NCI-H1436 treated with DMSO at 0.1 percent for 48 hours (cell line): ENCODE results near the gene SFTPD.
"Not testable (repeated sequence)": the region's sequence is repeated elsewhere in the genome, so short reads cannot be mapped to it uniquely, and the experiment has no call there.

ENCODE experiments used
- DNase-seq: peaks from one replicate; lab custom pipeline; 2025; lab: John Stamatoyannopoulos, UW

Gene SFTPD

GRCh38 chr10:79948976-79949722 lies at the start of gene SFTPD:
SFTPD (minus strand) TSS chr10:79949105; CDS start chr10:79946659, 2,446 bp downstream.
- no peak for DNase-seq

GRCh38 chr10:79995979-79996634 lies 47.2 kb upstream of the SFTPD start:
- DNase-seq = no peak

- DNase-seq = no peak
Measured at GRCh38 chr10:79994556-79994955, 45.7 kb upstream of the SFTPD start.

- DNase-seq = not testable (repeated sequence)
Measured at GRCh38 chr10:79988199-79988598, 39.3 kb upstream of the SFTPD start.

- DNase-seq = not testable (repeated sequence)
Measured at GRCh38 chr10:79986661-79987060, 37.8 kb upstream of the SFTPD start.

- DNase-seq = no peak
Measured at GRCh38 chr10:79985481-79986072, 36.7 kb upstream of the SFTPD start.

- no peak for DNase-seq
Measured at GRCh38 chr10:79984851-79985250, 35.9 kb upstream of the SFTPD start.

GRCh38 chr10:79983286-79983909 lies 34.5 kb upstream of the SFTPD start:
- DNase-seq = no peak

- no peak for DNase-seq
Measured at GRCh38 chr10:79982861-79983260, 34.0 kb upstream of the SFTPD start.

GRCh38 chr10:79982362-79982800 lies 33.5 kb upstream of the SFTPD start:
- DNase-seq = no peak

GRCh38 chr10:79981450-79982361 lies 32.8 kb upstream of the SFTPD start:
- DNase-seq = no peak

- DNase-seq = no peak
Measured at GRCh38 chr10:79980711-79981110, 31.8 kb upstream of the SFTPD start.

GRCh38 chr10:79979976-79980687 lies 31.2 kb upstream of the SFTPD start:
- DNase-seq = no peak

GRCh38 chr10:79979310-79979975 lies 30.5 kb upstream of the SFTPD start:
- no peak for DNase-seq

- no peak for DNase-seq
Measured at GRCh38 chr10:79976999-79977398, 28.1 kb upstream of the SFTPD start.

- DNase-seq = no peak
Measured at GRCh38 chr10:79970062-79970461, 21.2 kb upstream of the SFTPD start.

GRCh38 chr10:79947787-79948424 lies 999 bp downstream of the SFTPD start:
- DNase-seq = no peak

GRCh38 chr10:79947083-79947415 lies 1.9 kb downstream of the SFTPD start:
- DNase-seq = no peak

- DNase-seq = no peak
Measured at GRCh38 chr10:79946271-79947082, 2.4 kb downstream of the SFTPD start.
